Activated CD4-positive, CD25-positive, alpha-beta regulatory T cell treated with anti-CD3 and anti-CD28 coated beads, Interleukin-2, amount 50 U/mL, for 16 hours (primary cell): ENCODE results near the gene DMKN.
"Not testable (repeated sequence)": the region's sequence is repeated elsewhere in the genome, so short reads cannot be mapped to it uniquely, and the experiment has no call there.

Experiments
- DNase-seq: peaks from one replicate; pipeline ENCODE4 v3.0.0-alpha.2; 2020; ENCODE audit warnings: low read depth, low spot score

The DMKN gene

DNA sequence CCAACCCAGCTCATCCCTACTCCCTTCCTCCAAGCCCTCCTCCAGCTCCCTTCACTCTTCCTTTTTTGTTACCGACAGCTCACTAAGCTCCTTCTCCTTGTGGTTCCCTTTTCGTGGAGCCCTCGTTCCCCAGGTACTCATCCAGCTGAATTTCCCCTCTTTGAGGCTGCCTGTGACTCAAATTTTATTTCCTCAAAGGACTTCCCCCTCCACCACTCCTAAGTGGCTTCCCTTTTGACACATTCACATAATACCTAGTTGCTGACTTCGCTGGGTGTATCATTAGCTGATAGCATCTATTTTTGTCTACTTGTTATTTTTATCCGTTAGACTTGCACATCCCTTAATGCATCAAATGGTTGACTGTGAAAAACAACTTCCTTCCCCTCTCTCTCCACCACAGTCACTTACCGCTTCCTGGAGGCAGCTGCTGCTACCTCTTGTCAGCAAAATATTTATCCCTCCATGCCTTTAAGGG is 50.9 kb downstream of the DMKN start:
- DNase-seq = peak; percentile 15

DNA sequence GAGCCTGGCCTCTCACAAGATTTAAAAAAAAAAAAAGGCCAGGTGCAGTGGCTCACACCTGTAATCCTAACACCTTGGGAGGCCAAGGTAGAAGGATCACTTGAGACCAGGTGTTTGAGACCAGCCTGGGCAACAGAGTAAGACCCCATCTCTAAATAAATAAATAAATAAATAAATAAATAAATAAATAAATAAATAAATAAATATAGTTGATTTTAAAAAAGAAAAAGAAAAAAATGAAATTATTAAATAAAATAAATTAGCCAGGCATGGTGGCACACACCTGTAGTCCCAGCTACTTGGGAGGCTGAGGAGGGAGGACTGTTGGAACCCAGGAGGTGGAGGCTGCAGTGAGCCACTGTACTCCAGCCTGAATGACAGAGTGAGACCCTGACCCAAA is 51.7 kb downstream of the DMKN start:
- not testable (repeated sequence) for DNase-seq

DNA sequence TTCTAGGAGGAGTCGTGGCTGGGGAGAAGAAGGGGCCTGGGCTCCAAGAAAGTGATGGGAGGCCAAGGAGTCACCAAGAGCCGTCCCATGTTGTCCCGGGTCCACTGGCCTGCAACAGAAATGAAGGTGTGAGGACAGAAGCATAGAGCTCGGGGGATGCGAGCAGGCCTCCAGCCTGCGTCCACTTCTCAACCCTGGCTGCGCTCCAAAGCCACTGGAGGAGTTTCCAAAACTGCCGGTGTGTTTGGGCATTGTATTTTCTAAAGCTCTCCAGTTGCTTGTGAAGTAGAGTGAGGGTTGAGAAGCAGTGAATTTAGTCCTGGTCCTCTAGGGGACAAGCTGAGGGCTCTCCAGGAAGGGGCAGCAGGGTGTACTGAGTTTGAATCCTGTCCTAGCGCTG is 52.4 kb downstream of the DMKN start:
- DNase-seq = no peak

DNA sequence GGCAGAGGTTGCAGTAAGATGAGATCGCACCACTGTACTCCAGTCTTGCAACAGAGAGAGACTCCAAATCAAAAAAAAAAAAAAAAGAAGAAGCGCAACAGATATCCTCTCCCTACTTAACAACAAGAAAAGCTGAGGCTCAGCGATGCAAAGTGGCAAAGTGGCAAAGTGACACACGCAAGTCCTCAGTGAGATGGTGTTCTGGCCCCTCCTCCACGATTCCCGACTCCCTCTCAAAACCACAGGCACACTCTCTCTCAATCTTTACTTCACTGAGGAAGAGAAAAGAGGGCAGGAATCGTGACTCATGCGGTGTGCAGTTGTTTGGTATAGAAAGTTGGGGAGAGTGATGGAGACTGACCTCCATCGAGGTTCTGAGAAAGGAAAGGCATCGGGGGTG is 52.8 kb downstream of the DMKN start:
- no peak for DNase-seq

DNA sequence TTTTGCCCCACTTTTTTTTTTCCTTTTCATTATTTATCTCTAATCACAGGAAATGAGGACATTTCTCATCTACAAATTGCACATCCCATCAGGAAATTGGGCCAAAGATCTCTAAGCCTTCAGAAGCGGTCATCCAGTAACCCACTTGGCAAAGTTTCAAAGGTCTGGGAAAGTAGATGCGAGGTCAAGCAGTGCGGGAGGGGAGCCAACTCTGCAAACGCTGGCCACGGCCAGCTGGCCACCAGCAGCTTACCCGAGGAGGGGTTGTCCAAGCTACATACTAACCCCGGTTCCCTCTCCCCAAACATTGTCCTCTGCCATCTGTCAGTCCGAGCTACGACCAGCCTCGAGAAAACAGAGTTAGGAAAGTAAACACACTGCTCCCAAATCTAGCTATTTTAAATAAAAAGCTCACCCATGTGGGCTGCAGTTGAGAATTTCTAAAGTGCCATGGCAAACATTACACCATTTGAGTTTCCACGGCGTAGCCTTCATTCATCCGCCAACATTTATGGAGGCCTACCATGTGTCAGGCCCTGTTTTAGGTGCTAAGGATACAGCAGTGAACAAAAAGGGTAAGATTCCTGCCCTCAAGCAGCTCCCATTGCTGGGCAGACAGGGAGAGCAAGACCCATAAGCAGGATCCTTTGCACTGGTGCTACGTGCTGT is 53.9 kb downstream of the DMKN start:
- no peak for DNase-seq

DNA sequence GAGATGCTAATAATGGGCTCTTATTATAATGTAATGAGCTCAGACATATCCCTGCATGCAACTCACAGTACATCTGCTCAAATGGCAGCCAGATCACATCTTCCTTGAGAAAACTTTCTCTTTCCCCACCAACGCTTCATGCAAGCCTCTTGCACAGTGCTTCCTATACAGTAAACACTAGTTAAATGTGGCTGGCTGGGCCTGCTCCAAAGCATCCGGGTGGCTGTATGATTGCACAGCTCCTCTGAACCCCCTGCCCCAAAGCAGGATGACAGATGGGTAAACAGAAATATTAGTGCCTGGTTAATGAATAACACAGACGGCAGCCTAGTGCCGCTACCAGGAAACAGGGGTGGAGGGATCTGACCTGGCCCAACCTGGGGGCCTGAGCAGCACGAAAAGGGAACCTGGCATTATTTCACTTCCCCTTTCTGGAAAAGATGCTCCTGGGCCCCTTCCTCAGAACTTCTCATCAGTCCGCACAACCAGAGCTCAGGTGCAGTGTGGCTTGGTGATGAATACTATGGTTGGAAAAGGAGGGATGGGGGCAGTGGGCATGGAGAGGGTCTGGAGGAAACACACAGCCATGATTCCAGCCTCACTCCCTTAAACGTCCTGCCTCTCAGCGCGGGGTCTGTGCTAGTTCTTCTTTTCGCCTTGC is 54.6 kb downstream of the DMKN start:
- DNase-seq = no peak

DNA sequence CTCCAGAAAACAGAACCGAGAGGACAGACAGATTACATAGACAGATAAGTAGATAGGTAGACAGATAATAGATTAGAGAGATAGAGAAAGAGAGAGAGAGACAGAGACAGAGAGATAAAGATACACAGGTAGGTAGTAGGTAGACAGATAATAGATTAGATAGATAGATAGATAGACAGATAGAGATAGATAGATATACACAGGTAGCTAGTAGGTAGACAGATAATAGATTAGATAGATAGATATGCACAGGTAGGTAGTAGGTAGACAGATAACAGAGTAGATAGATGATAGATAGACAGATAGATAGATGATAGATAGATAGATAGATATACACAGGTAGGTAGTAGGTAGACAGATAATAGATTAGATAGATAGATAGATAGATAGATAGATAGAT is 55.3 kb downstream of the DMKN start:
- DNase-seq = no peak

DNA sequence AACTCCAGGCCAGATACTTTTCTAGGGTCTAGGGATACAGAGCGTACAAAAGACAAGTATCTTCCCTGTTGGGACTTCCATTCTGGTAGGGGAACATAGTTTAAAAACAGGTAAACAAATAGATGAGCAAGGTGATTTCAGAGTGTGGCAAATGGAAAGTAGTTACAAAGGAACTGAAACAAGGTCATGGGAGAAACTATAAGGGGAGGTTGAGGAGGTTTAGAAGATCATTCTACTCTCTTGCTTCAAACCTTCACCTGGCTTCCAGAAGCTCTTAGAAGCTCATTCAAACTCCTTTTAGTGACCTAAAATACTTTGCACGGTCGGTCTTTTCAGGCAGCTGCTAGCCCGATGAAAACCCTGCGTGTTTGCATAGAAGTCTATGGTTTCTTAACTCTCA is 56.3 kb downstream of the DMKN start:
- no peak for DNase-seq

DNA sequence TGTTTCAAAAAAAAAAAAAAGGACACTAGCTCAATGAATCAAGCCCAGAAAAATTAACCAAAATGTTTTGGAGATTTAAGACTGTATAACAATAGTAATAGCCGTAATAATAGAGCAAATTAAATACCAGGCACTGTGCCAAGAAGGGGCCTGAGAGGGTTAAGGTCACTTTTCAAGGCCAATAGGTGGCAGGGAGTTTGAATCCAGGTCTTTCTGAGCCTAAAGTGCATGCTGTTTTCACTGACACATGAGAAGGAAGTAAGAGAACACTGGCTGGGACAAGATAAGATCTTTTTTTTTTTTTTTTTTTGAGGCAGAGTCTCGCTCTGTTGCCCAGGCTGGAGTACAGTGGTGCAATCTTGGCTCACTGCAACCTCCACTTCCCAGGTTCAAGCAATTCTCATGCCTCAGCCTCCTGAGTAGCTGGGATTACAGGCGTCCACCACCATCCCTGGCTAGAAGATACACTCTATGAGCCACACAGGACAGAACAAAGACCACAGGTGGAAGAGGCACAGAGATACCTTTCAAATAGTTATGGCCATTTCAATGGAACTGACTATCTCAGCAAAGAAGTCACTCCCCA is 57.7 kb downstream of the DMKN start:
- no peak for DNase-seq

DNA sequence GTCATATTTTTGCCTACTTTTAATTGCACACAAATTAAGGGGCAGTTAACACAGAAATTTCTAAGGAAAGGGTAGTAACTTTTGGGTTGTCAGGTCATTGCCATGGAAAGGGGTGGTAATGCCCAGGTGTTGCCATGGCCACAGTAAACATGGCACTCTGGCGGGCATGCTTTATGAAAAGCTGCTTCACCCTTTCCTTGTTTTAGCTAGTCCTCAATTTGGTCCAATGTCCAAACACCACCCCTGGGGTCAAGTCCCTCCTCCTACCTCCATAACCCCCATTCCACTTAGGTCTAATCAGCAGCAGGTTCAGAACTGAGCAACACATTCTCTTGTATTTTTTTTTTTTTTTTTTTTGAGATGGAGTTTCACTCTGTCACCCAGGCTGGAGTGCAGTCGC is 58.8 kb downstream of the DMKN start:
- no peak for DNase-seq

DNA sequence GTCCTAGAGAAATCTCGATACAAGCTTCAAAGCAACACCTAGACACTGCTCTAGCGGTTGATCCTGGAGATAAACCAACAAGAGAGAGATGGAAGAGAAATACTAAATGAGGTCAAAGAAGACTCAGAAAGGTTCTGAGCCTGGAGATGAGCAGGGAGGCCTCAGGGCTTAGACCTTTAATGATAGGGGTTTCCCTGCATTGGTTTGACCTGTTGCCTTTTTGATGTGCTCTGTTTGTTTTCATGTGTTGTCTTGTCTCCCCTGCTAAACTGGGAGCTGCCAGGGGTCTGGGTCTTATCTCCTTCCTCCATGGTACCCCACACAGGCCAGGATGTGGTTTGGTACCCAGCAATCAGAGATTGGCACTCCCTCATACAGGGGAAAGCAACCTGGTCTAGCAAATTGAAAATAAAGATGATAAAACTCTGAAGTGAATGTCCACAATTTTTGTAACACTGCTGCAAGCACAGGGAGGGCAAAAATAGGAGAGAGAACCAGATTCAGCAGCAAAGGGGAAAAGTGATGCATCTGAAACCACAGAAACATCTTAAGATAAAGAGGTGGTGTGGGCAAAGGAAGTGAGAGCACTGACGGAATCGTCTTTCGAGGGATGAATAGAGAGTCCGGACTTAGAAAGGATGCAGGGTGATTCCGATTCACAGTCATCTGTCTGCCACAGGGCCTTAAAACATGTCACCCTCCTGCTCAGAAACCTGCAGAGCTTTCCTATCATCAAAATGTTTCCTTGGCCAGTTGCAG is 61.9 kb downstream of the DMKN start:
- DNase-seq = no peak

DNA sequence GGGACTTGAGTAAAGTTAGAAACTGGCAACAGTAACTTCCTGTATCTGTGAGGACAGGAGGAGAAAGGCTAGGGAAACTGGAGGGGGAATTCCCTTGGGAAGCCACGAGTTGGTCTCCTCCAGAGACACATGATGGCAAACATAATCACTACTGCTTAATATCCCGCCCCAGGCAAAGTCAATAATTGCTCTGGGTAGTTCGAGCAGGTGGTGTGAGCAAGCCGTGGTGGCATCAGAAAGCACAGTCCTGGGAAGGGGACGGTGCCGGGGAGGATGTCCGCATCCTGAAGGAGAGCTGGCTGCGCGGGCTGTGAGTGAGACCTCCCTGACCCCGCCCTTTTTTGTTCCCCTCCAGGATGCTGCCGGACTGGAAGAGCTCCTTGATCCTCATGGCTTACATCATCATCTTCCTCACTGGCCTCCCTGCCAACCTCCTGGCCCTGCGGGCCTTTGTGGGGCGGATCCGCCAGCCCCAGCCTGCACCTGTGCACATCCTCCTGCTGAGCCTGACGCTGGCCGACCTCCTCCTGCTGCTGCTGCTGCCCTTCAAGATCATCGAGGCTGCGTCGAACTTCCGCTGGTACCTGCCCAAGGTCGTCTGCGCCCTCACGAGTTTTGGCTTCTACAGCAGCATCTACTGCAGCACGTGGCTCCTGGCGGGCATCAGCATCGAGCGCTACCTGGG is 63.9 kb downstream of the DMKN start:
- no peak for DNase-seq

DNA sequence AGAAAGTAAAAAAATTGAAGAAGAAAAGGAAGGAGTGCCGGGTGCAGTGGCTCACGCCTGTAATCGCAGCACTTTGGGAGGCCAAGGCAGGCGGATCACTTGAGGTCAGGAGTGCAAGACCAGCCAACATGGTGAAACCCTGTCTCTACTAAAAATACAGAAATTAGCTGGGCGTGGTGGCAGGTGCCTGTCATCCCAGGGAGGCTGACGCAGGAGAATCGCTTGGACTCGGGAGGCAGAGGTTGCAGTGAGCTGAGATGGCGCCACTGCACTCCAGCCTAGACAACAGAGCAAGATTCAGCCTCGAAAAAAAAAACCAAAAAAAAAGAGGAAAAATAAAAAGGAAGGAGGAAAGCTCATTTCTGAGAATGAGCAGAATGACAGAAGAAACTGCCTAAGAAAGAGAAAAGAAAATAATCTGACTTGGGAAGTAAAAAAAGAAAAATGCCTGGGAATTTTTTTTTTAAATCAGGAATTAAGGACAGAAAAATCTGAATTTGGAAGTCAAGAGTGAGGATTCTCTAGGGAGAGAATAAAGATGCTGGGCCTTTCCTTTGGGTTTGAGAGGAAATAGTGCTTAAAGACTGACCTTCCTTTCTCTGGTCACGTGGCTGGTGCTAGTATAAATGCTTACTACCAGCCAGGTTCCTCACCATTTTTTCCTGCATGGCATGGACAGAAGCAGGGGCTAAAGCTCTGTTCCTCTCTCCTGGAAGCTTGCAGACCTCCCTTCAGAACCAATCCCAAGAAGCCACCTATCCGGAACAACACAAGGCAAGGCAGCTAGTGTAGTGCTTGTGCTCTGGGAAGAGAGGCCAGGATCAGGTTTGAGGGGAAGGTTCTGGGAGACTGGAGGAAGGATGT is 65.6 kb downstream of the DMKN start, which contains the start of gene FFAR2:
Gene FFAR2, plus strand, starts transcription at position 652 of the 864 bp plus-strand sequence. CDS start 1,458 bp downstream, outside the sequence.
- DNase-seq = no peak
